Measurements from ENCODE around the gene SMPD1.

- TF ChIP-seq CTCF (IDR thresholded peaks at IDR 0.05) (no peak), POLR2A (IDR thresholded peaks at IDR 0.05) (no peak)
Measured at GRCh38 chr11:6433998-6434660, 43.9 kb downstream of the SMPD1 start.
